GM21360 (cell line): ENCODE results near the gene MAPKBP1.

Source experiments
- ATAC-seq: cut with Tn5 transposase; IDR thresholded peaks from one replicate; pipeline ENCODE4 v1.9.1; 2021; ENCODE audit warnings: mild to moderate bottlenecking, moderate library complexity; ENCODE audit not compliant: unreplicated experiment

Gene MAPKBP1

DNA sequence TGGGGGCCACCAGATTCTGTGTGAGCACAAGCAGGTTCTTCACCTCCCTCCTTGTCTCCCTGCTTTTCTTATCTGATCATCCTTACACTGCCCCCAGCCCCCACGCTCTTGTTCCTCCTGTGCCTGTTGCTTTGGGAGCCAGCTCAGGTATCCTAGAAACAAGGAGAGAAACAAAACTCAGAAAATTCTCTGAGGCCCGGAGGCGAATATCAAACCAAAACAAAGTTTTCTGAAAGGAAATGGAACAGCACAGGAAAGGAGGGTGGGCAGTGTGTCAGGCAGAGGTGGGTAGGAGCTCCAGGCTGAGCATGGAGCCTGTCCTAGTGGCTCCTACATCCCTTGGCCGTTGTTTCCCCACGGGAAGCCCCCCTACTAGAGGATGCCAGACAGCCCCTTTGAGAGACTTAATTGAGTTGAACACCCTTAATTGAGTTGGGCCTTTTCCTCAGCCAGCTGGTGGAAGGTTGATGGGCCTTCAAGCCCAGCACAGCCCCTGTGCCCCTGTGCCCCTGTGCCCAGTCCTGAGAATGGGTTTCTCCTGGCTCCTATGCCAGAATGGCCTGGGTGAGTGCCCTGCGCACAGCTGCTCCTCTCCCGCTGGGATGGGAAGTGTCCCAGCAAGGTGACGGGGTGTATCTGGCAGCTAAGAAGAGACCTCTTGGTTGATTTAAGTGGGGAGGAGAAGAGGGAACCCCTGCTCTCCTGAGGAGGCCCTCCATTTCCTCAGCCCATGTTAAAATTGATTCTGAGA is 30.8 kb downstream of the MAPKBP1 start:
- ATAC-seq, result no peak

- no peak for ATAC-seq
These were observed 31.4 kb downstream of the MAPKBP1 start for GRCh38 chr15:41805711-41806110.

DNA sequence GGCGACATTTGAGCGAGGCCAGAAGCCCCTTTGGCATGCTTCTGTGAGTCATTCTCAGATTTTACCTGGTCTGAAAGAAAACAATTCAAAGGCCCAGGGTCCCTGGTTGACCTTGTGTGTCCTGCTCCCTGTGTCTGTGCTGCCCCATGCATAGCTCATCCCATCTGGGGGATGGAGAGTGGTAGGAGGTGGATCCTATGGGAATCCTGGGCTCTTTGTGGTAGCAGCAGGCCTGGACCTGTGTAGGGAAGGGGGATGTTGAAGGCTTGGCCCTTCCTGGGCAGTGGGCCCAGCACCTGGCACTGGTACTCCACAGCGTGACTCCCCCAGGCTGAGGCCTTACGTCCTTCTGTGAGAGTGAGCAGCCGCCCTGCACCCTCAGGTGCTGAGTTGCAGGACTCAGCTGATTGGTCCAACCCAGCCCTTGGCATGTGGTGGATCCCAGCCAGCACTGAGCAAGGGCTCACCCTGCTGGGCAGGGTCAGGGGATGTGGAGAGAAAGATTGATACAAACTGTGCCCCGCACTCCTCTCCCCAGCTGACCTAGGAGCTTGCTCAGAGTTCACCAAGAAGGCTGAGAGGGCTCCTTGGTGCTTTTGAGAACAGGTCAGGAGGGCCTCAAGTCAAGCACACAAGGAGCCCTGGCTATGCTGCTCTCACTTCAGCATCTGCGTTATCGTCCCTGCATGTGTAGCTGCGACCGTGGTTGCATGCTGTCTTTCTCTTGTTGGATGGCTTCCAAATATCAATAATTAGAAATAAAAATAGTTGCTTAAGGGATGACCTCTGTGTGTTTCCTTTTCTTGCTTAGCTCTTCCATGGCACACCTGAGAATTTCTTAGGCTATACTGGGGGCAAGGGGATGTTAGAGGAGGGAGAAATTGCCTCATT is 32.3 kb downstream of the MAPKBP1 start:
- no peak for ATAC-seq

- no peak for ATAC-seq
These were observed 34.8 kb downstream of the MAPKBP1 start for GRCh38 chr15:41809121-41809520.

DNA sequence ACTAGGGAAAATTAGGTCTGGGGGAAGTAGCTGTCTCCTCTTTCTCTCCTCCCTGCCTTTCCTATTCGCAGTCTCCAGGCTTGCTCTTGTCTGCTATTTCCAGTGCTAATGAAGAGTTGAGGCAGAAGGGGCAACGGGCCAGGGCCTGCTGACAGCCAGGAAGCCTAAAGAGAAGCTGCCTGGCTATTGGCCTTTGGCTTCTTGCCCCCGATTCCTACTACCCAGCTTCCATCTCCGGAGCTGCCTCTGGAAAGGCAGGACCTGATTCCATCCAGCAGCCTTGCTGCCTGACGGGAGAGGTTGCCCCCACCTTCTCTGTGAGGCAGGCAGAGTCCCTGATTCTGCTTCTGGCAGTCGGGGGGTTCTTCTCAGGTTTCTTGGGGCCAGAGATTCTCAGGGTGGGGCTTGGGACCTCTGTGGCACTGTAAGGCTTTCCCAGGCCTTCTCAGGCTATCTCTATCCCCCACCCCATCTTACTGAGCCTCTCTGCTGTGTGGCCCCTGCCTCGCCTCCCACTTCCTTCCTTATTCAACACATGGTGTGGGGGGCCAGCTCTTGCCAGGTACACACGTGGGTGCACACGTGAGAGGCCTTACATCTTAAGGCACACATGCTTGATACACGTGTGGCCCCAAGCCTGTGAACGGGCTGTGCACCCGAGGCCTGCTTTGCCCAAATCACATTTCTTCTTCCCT is 35.4 kb downstream of the MAPKBP1 start:
- no peak for ATAC-seq

DNA sequence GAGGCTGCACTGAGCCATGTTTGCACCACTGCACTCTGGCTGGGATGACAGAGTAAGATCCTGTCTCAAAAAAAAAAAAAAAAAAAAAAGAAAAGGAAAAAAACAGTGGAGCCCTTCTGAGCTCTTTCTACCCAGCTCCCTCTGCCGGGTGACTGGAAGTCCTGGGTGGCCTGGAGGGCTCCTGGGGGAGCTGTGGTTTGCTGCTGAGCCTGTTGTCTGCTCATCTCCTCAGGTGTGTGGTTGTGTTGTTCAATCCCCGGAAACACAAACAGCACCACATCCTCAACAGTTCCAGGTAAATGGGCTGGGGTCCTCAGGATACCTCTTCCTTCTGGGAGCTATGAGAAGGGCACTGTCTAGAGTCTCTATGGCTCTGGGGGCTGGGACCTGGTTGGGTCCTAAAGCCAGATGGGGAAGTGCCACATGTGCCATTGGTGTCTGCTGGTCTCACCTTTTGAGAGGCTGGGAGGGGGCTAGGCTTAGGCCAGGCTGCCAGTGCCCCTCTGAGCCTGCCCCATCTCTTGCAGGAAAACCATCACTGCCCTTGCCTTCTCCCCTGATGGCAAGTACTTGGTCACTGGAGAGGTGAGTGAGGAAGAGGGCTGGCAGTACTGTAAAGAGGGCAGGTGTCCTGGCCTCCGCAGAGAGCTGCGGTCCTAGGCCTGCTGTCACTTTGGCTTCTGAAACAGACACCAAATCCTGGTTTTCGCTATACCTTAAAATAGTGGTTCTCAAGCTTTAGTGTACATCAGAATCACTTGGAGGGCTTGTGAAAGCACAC is 36.6 kb downstream of the MAPKBP1 start:
- no peak for ATAC-seq

DNA sequence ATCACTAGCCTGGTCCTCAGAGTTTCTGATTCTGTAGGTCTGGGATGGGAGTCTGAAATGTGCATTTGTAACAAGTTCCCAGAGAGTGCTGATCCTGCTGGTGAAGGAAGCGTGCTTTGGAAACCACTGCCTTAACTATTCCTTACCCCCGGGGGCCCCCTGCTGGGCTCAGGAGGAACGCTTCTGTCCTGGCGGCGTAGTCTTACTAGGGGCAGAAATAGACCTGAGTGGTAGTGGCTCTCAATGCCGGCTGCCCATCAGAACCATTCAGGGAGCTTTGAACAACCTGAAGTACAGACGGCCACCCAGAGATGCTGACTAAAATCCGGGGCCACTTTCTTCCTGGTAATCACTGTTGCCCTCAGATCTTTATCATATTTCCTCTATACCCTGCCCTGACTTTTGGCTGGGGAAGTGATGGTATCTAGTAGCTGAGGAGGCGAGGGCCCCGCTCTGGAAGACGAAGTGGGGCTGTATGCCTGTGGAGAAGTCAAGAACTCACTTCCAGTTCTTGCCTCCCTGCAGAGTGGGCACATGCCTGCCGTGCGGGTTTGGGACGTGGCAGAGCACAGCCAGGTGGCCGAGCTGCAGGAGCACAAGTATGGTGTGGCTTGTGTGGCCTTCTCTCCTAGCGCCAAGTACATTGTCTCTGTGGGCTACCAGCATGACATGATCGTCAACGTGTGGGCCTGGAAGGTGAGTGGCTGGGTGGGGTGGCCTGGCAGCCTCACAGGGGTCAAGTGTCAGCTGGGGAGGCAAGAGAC is 37.3 kb downstream of the MAPKBP1 start:
- ATAC-seq, result no peak

DNA sequence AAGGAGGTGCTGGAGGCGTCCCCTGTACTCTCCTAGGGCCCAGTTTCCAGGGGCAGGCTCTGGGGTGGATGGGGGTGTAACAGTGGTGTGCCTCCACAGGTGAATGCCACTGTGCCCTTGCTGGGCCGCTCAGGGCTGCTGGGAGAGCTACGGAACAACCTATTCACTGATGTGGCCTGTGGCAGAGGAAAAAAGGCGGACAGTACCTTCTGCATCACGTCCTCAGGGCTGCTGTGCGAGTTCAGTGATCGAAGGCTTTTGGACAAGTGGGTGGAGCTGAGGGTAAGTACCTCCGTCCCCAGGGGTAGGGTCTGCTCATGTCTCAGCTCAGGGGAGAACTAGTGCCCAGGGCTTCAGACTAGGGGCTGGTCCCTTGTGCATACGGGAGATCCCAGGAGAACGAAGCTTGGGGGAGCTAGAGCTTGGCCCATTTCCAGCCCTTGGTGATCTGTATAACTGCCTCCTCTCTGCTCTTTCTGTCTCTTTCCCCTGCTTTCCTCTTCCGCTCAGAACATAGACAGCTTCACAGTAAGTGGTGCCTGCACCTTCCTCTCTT is 38.6 kb downstream of the MAPKBP1 start:
- ATAC-seq, result no peak

- no peak for ATAC-seq
These were observed 39.1 kb downstream of the MAPKBP1 start for GRCh38 chr15:41813426-41813825.

GRCh38 chr15:41814534-41814933 is 40.2 kb downstream of the MAPKBP1 start:
- no peak for ATAC-seq

DNA sequence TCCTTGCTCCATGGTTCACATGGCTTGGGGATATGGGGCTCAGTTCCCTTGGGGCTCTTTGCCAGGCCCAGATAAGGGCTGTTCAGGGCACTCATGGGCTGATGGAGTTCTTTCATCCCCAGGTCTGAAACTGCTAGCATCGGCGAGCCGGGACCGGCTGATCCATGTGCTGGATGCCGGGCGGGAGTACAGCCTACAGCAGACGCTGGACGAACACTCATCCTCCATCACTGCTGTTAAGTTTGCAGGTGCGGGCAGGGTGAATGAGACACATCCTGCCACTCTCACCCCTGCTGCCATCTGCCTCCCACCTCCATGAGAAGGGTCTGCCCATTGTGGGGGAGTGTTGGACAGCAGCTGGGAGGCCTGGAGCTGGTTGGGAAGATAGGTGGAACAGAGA is 42.5 kb downstream of the MAPKBP1 start:
- no peak for ATAC-seq

GRCh38 chr15:41817327-41817726 is 43.0 kb downstream of the MAPKBP1 start:
- no peak for ATAC-seq

- no peak for ATAC-seq
These were observed 43.5 kb downstream of the MAPKBP1 start for GRCh38 chr15:41817781-41818180.

DNA sequence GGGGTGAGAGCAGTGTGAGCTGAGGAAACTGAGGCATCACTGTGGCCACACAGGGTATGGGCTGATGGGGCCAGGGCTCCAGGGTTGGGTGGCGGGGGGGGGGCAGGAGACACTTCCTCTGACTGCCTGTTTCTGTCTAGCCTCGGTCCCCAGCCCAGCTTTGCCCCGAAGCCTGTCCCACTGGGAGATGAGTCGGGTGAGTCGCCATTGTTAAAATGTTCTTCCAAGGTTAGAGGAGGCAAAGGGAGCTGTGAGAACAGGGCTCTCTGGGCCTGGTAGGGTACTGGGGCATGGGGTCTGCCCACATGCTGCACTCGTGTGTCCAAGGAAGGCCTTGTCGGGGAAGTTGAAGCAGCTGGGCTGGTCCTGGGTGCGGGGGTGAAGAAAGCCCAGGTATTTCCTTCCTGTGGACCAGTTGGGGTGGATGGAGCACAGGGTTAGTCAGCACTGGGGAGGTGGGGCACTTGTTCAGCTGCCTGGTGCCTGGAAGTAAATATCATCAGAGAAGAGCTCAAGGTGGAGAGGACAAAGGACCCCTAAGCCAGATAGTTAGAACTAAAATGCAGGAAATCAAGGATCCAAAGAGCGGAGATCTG is 45.3 kb downstream of the MAPKBP1 start:
- no peak for ATAC-seq

DNA sequence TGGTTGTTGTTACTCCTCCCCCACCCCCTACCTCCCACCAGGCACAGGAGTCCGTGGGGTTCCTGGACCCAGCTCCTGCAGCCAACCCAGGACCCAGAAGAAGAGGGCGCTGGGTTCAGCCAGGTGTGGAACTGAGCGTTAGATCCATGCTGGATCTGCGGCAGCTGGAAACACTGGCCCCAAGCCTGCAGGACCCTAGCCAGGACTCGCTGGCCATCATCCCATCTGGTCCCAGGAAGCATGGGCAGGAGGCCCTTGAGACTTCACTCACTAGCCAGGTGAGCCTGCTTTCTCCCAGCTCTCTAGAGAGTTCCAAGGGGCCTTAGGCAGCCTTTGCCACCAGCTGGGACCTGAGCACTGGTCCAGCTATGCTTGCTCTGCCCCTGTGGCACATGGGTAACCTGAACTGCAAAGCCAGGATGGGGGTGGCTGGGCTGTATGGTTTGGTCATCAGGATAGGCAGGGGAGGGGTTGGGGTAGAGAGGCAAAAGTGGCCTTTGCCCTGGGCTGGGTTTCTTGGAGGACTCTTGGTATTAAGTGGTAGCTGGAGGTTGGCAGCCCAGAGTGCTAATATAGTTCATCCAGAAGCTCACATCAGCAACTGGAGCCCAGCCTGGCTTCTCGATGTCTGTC is 46.6 kb downstream of the MAPKBP1 start:
- ATAC-seq, result no peak

DNA sequence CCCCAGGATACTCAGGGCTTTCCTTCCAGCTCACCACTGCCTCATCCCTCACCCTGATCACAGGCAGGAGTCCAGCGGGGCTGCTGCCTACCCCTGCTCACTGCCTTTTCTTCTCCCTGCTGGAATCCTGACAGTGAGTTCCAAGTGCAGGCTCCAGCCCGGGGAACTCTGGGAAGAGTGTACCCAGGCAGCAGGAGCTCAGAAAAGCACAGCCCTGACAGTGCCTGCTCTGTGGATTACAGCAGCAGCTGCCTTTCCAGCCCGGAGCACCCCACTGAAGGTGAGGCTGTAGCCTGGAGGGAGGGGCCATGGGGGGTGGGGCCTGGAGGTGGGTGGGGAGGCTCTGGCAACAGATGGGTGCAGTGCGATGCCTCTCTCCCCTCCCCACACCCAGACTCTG is 47.5 kb downstream of the MAPKBP1 start:
- ATAC-seq, result no peak

DNA sequence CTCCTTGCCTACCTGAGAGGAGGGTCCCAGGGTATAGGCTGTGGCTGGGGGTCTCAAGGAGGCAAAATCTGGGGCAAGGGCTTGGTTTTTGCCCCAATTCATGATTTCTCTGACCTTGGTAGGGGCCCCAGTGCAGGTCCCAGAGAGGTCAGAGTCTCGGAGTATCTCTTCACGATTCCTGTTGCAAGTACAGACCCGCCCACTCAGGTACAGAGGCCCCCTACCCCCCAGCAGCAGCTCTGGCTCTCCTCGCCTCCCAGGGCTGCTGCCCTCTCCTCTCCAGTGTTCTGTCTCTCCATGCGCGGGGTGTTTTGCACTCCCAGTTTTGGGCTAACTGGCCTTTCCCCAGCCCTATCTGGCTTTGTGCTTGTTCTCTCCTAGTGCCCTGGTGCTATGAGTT is 48.2 kb downstream of the MAPKBP1 start:
- ATAC-seq, result no peak

- ATAC-seq, result no peak
These were observed 48.7 kb downstream of the MAPKBP1 start for GRCh38 chr15:41822957-41823356.

GRCh38 chr15:41823502-41823901 is 49.2 kb downstream of the MAPKBP1 start:
- no peak for ATAC-seq
